H1 (cell line): Measurements from ENCODE around the gene UTS2R. TPM values are rescaled to one million over a fixed set of nuclear protein-coding genes. Genes with fewer than 3 reads are reported as not detected.

ENCODE experiments used
- CTCF ChIA-PET: fragments of 300-600 bp; sonication (Branson Sonifier 250); formaldehyde crosslinking; loops from one replicate; lab custom pipeline; 2021; ENCODE audit not compliant: partially characterized antibody; lab: Charles Lee
- POLR2A ChIA-PET: fragments of 300-600 bp; sonication (Branson Sonifier 250); formaldehyde crosslinking; loops from one replicate; lab custom pipeline; 2021; ENCODE audit warnings: inconsistent platforms; ENCODE audit not compliant: partially characterized antibody; lab: Charles Lee
- DNase-seq, 2 experiments: peaks; one replicate each; pipeline versions ENCODE4 v3.0.0 to v3.0.0-alpha.2; 2010 to 2022; ENCODE audit warnings: low spot score in 2 of 2, low read depth in 1 of 2, mixed read lengths in 1 of 2
- FAIRE-seq: peaks from 2 replicates; lab custom pipeline; 2011; peaks lifted over from hg19 to GRCh38; lab: Jason Lieb, UNC
- H2AFZ ChIP-seq: 2 replicates; pipeline ENCODE4 v1.8.1; 2012; ENCODE audit warnings: low read length, inconsistent platforms
- H2AK5ac ChIP-seq: 2 replicates; pipeline ENCODE4 v1.6.1; 2013; ENCODE audit warnings: low read depth, low read length
- H2BK120ac ChIP-seq: replicated peaks from 2 replicates; pipeline ENCODE3; 2013; ENCODE audit warnings: low read depth, low read length, inconsistent platforms
- H2BK12ac ChIP-seq: 2 replicates; pipeline ENCODE4 v1.6.1; 2013; ENCODE audit warnings: low read depth, low read length
- H2BK15ac ChIP-seq: 2 replicates; pipeline ENCODE4 v1.6.1; 2013; ENCODE audit warnings: low read length
- H2BK20ac ChIP-seq: 2 replicates; pipeline ENCODE4 v1.6.1; 2013; ENCODE audit warnings: low read length
- H2BK5ac ChIP-seq: 2 replicates; pipeline ENCODE4 v1.6.1; 2013; ENCODE audit warnings: low read depth, low read length
- H3K14ac ChIP-seq: 2 replicates; pipeline ENCODE4 v1.6.1; 2013; ENCODE audit warnings: inconsistent platforms; ENCODE audit not compliant: insufficient read length
- H3K18ac ChIP-seq: 2 replicates; pipeline ENCODE4 v1.6.1; 2013; ENCODE audit warnings: low read length; ENCODE audit errors: extremely low read depth
- H3K23ac ChIP-seq: 2 replicates; pipeline ENCODE4 v1.6.1; 2013; ENCODE audit warnings: inconsistent platforms; ENCODE audit not compliant: insufficient read length
- H3K23me2 ChIP-seq: 2 replicates; pipeline ENCODE4 v1.6.1; 2013; ENCODE audit warnings: low read depth, low read length
- H3K27ac ChIP-seq: 2 replicates; pipeline ENCODE4 v1.6.1; 2011; ENCODE audit warnings: low read depth, low read length, inconsistent platforms
- H3K27me3 ChIP-seq, 4 experiments: replicated peaks in 1 of 4; 1 replicate in 1 of 4; 2 replicates in 3 of 4; pipeline versions ENCODE4 v1.6.1 to v1.8.1; 2011 to 2013; ENCODE audit warnings: low read length in 3 of 4, mild to moderate bottlenecking in 3 of 4, inconsistent platforms in 2 of 4, mixed read lengths in 2 of 4, moderate library complexity in 1 of 4; ENCODE audit not compliant: control insufficient read depth in 3 of 4, insufficient read depth in 3 of 4; ENCODE audit errors: extremely low read depth in 1 of 4
- H3K36me3 ChIP-seq, 4 experiments: 2 replicates each; pipeline versions ENCODE4 v1.6.1 to v1.8.1; 2011 to 2013; ENCODE audit warnings: mild to moderate bottlenecking in 4 of 4, low read length in 3 of 4, moderate library complexity in 2 of 4, control low read depth in 1 of 4, inconsistent platforms in 1 of 4; ENCODE audit not compliant: insufficient read depth in 4 of 4, control insufficient read depth in 2 of 4
- H3K4ac ChIP-seq: replicated peaks from 2 replicates; pipeline ENCODE3; 2013; ENCODE audit warnings: low read length, low read depth, mixed read lengths, inconsistent platforms; ENCODE audit not compliant: insufficient read length
- H3K4me1 ChIP-seq, 4 experiments: replicated peaks in 1 of 4; 1 replicate in 1 of 4; 2 replicates in 3 of 4; pipeline versions ENCODE4 v1.6.1 to v1.8.1; 2011 to 2013; ENCODE audit warnings: low read length in 3 of 4, inconsistent platforms in 2 of 4, mixed read lengths in 1 of 4; ENCODE audit not compliant: insufficient read depth in 4 of 4, control insufficient read depth in 3 of 4
- H3K4me2 ChIP-seq, 2 experiments: 2 replicates each; pipeline versions ENCODE4 v1.6.1 to v1.8.1; 2011 to 2013; ENCODE audit warnings: low read depth in 2 of 2, low read length in 2 of 2, control low read depth in 1 of 2, inconsistent platforms in 1 of 2, mild to moderate bottlenecking in 1 of 2; ENCODE audit not compliant: insufficient read depth in 1 of 2
- H3K4me3 ChIP-seq, 4 experiments: fragments of 200-600, 300-600 bp in 1 of 4; sonication (generic), shearing (Covaris generic), sonication (Bioruptor Twin) in 1 of 4; 2 replicates each; pipeline versions ENCODE4 v1.5.1 to v1.8.1; 2011 to 2016; ENCODE audit warnings: low read length in 4 of 4, low read depth in 3 of 4, control low read depth in 2 of 4, inconsistent platforms in 2 of 4, mild to moderate bottlenecking in 2 of 4, mixed read lengths in 1 of 4, moderate library complexity in 1 of 4; ENCODE audit not compliant: insufficient read depth in 2 of 4; ENCODE audit errors: extremely low read depth in 1 of 4
- H3K56ac ChIP-seq: replicated peaks from 2 replicates; pipeline ENCODE3; 2013; ENCODE audit warnings: low read depth, mild to moderate bottlenecking, mixed read lengths, low read length, inconsistent platforms; ENCODE audit not compliant: insufficient read length
- H3K79me1 ChIP-seq: 2 replicates; pipeline ENCODE4 v1.6.1; 2013; ENCODE audit warnings: low read depth, low read length, control low read depth
- H3K79me2 ChIP-seq, 2 experiments: 2 replicates each; pipeline versions ENCODE4 v1.6.1 to v1.8.1; 2012 to 2013; ENCODE audit warnings: low read length in 2 of 2, mild to moderate bottlenecking in 2 of 2, inconsistent platforms in 1 of 2; ENCODE audit not compliant: insufficient read depth in 2 of 2, control insufficient read depth in 1 of 2
- H3K9ac ChIP-seq, 4 experiments: replicated peaks in 1 of 4; 1 replicate in 1 of 4; 2 replicates in 3 of 4; pipeline versions ENCODE4 v1.6.1 to v1.8.1; 2011 to 2013; ENCODE audit warnings: low read depth in 3 of 4, low read length in 3 of 4, control low read depth in 2 of 4, mild to moderate bottlenecking in 2 of 4, moderate library complexity in 2 of 4, inconsistent platforms in 1 of 4; ENCODE audit errors: extremely low read depth in 1 of 4
- H3K9me3 ChIP-seq, 2 experiments: 2 replicates each; pipeline versions ENCODE4 v1.6.1 to v1.8.1; 2012 to 2013; ENCODE audit warnings: mild to moderate bottlenecking in 2 of 2, moderate library complexity in 2 of 2, control low read depth in 1 of 2, inconsistent platforms in 1 of 2, low read depth in 1 of 2, low read length in 1 of 2, mixed read lengths in 1 of 2; ENCODE audit not compliant: insufficient read depth in 2 of 2
- H4K20me1 ChIP-seq, 2 experiments: replicated peaks in 1 of 2; 2 replicates each; pipeline versions ENCODE3 to v1.8.1; 2011 to 2013; ENCODE audit warnings: inconsistent platforms in 2 of 2, low read length in 2 of 2, mild to moderate bottlenecking in 1 of 2; ENCODE audit not compliant: insufficient read depth in 2 of 2, control insufficient read depth in 1 of 2
- H4K5ac ChIP-seq: 2 replicates; pipeline ENCODE4 v1.6.1; 2013; ENCODE audit warnings: low read length, low read depth, mixed read lengths, inconsistent platforms; ENCODE audit not compliant: insufficient read length
- H4K8ac ChIP-seq: 2 replicates; pipeline ENCODE4 v1.8.0; 2013; ENCODE audit warnings: mild to moderate bottlenecking, moderate library complexity, low read length, inconsistent platforms; ENCODE audit not compliant: insufficient read depth; ENCODE audit errors: extremely low read depth
- H4K91ac ChIP-seq: replicated peaks from 2 replicates; pipeline ENCODE3; 2013; ENCODE audit warnings: low read length, mixed read lengths, inconsistent platforms; ENCODE audit not compliant: insufficient read length
- ASH2L ChIP-seq: fragments of 200-600, 300-600 bp; sonication (generic); IDR thresholded peaks from one replicate; pipeline ENCODE4 v1.7.1; 2017; ENCODE audit warnings: low read length
- E2F6 ChIP-seq: IDR thresholded peaks from 2 replicates; pipeline ENCODE4 v1.6.1; 2012; ENCODE audit warnings: inconsistent platforms
- FOSL1 ChIP-seq: IDR thresholded peaks from 2 replicates; pipeline ENCODE4 v1.6.1; 2011; ENCODE audit warnings: mild to moderate bottlenecking, low read depth, low read length, moderate library complexity; ENCODE audit not compliant: insufficient read depth
- POLR2A ChIP-seq, 2 experiments: IDR thresholded peaks; 1 replicate in 1 of 2; 2 replicates in 1 of 2; pipeline ENCODE4 v1.6.1; 2011; ENCODE audit warnings: low read depth in 2 of 2, low read length in 2 of 2, mild to moderate bottlenecking in 2 of 2; ENCODE audit errors: control extremely low read depth in 1 of 2
- POLR2AphosphoS5 ChIP-seq: IDR thresholded peaks from 2 replicates; pipeline ENCODE4 v1.6.1; 2011; ENCODE audit warnings: low read depth, low read length
- RBBP5 ChIP-seq: IDR thresholded peaks from 2 replicates; pipeline ENCODE4 v1.7.1; 2012; ENCODE audit warnings: low read depth, mild to moderate bottlenecking, inconsistent platforms, low read length, moderate library complexity, borderline replicate concordance
- SIN3A ChIP-seq, 2 experiments: IDR thresholded peaks in 1 of 2; conservative IDR thresholded peaks in 1 of 2; 2 replicates each; pipeline ENCODE4 v1.6.1; 2011 to 2012; ENCODE audit warnings: low read length in 2 of 2, improper control_type of control experiment in 1 of 2, low read depth in 1 of 2, mild to moderate bottlenecking in 1 of 2
- WGBS, 2 experiments: shearing (Covaris generic) in 1 of 2; methylation state at CpG; one replicate each; pipeline versions ENCODE4 v1.1.6 to v1.1.7; 2013 to 2015; ENCODE audit warnings: low lambda C conversion rate in 2 of 2, mixed read lengths in 2 of 2, inconsistent platforms in 1 of 2, low coverage in 1 of 2, missing lambda C conversion rate in 1 of 2; ENCODE audit not compliant: insufficient replicate concordance in 2 of 2, insufficient coverage in 1 of 2, insufficient read length in 1 of 2; ENCODE audit errors: extremely low coverage in 1 of 2, missing lambda C conversion rate in 1 of 2; 5-methylcytosine and 5-hydroxymethylcytosine counted together
- polyA plus RNA-seq, 7 experiments: library from polyadenylated mRNA; depleted of rRNA in 3 of 7; stranded (reverse) in 5 of 7; unstranded in 2 of 7; fragments of >200 nt in 5 of 7; fragments of 200-250 nt in 2 of 7; gene quantifications; 1 replicate in 5 of 7; 2 replicates in 1 of 7; 4 replicates in 1 of 7; pipeline versions ENCODE4 v1.2.1 to v1.2.3, GENCODE V29; 2011 to 2013; ENCODE audit warnings: missing spikeins in 2 of 7, mixed read lengths in 2 of 7
- total RNA-seq: library from RNA; stranded (reverse); fragmentation: NEBNext Ultra II Directional; extraction: Animal tissue kit (Norgen Biotek cat#: 25700); gene quantifications from 2 replicates; pipeline ENCODE4 v1.2.1, GENCODE V29; 2021

The UTS2R gene
- total and polyA plus RNA-seq, 2 of the 8 experiments (the other 6 are each of a cell fraction or from before 2014, with no cell fraction given): 0.27 TPM; not detected in 1

- H3K27ac ChIP-seq: no peak overlapping the region
- H4K20me1 ChIP-seq: peaks cover 0 to 12% of the 10 kb centered on the region in 2 experiments
- peaks cover 0 to 19% (median 15%) of the 10 kb centered on the region in 4 experiments; a peak in 6 of 7 replicates for H3K4me1 ChIP-seq
- H2BK120ac ChIP-seq: no peak overlapping the region
- no peaks in the 10 kb centered on the region for H3K36me3 ChIP-seq
- H3K9ac ChIP-seq: no peak overlapping the region
- no peak overlapping the region for H4K5ac ChIP-seq
- no peak overlapping the region for H3K14ac ChIP-seq
- TF ChIP-seq SIN3A (conservative IDR thresholded peaks at IDR 0.05 in 1 of 2, IDR thresholded peaks at IDR 0.05 in 1 of 2; ENCODE audit: low read depth in 1 of 2, low read length in 2 of 2) (no peak), ASH2L (no peak), POLR2A (IDR thresholded peaks at IDR 0.05; ENCODE audit: control extremely low read depth in 1 of 2, low read depth in 2 of 2, low read length in 2 of 2) (no peak), POLR2AphosphoS5 (no peak), FOSL1 (no peak), E2F6 (no peak), RBBP5 (no peak)
- H3K56ac ChIP-seq: no peak overlapping the region
- no peak for DNase-seq
- H2BK12ac ChIP-seq: no peak overlapping the region; the same call in 1 of the 2 replicates
- no peaks in the 10 kb centered on the region for H3K79me2 ChIP-seq
- no peak overlapping the region for H2BK5ac ChIP-seq
- no peak overlapping the region for H2BK20ac ChIP-seq
- H2BK15ac ChIP-seq: no peak overlapping the region
- FAIRE-seq: no peak
- WGBS, 2 experiments: 90% methylated on average over 8 of the region's 21 CpGs; no CpG with 5 or more reads in 1 of the 2 experiments
- H3K4me3 ChIP-seq: no peak overlapping the region
- no peak overlapping the region for H4K91ac ChIP-seq
- no peak overlapping the region for H3K4ac ChIP-seq
- H3K4me2 ChIP-seq: no peak overlapping the region
- no peak overlapping the region for H3K18ac ChIP-seq
- no peak overlapping the region for H2AFZ ChIP-seq
- H3K27me3 ChIP-seq: peaks cover 0 to 2% (median 0%) of the 10 kb centered on the region in 4 experiments; a peak in 2 of 7 replicates
- H3K23me2 ChIP-seq: no peaks in the 10 kb centered on the region; the same call in 1 of the 2 replicates
- CTCF ChIA-PET: interaction anchor here (0.5 to 4.7 kb wide), 5 partner anchors 10 to 38 kb away, joined by 3 to 32 read pairs (median 5); no protein-coding TSS in a partner anchor
- no peak overlapping the region for H2AK5ac ChIP-seq
- POLR2A ChIA-PET: interaction anchor here (1.3 kb wide), 1 partner anchor 50 kb away, joined by 4 read pairs; the partner anchor contains the start of gene CSNK1D
- H3K79me1 ChIP-seq: no peaks in the 10 kb centered on the region
- H3K23ac ChIP-seq: no peak overlapping the region
- no peak overlapping the region for H4K8ac ChIP-seq
- peaks cover 0 to 10% of the 10 kb centered on the region in 2 experiments; a peak in 1 of 4 replicates for H3K9me3 ChIP-seq
Measured at GRCh38 chr17:82323514-82324234, 47.9 kb upstream of the UTS2R start.
